T-helper 22 cell (primary cell): Measurements from ENCODE around the gene POU3F1.

Source experiments
- DNase-seq: peaks from one replicate; pipeline ENCODE4 v3.0.0-alpha.2; 2020; ENCODE audit warnings: low read depth

POU3F1 gene

DNA sequence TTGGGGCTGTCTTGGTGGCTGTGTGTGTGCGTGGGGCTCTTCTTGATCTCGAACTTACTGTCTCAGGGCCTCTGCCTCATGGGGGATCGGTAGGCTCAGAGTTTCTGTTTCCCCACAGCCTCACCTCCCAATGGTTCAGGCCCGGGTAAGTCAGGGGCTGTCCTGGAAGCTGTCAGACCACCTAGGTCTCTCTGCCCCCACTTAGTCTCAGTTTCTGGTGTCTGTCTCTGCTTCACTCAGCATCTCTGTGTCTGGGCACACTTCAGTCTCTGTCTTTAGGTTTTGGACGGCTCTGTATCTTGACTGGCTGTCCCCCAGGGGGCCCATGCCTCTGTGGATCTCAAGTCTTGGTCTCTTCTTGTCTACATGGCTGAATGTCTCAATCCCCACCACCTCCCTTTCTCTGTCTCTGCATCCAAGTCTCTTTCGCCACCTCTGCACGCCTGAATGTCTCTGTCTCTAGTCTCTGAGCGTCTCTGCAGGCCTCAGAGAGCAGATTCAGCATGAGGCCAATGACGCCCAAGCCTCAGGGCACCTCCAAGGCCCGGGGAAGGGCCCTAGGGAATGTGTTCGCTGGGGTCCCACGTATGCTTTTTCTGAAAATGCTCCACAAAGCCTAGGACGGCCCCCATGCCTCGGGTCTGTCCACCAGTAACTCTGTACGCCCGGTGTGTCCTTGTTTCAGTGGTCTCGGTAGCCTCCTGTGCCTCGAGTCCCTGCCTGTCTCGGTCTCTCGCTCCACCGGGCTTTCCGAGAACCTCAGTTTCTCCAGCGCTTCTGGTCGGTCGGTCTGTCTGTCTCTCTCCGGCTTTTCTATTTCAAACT lies 42.1 kb downstream of the POU3F1 start:
- DNase-seq, result no peak

DNA sequence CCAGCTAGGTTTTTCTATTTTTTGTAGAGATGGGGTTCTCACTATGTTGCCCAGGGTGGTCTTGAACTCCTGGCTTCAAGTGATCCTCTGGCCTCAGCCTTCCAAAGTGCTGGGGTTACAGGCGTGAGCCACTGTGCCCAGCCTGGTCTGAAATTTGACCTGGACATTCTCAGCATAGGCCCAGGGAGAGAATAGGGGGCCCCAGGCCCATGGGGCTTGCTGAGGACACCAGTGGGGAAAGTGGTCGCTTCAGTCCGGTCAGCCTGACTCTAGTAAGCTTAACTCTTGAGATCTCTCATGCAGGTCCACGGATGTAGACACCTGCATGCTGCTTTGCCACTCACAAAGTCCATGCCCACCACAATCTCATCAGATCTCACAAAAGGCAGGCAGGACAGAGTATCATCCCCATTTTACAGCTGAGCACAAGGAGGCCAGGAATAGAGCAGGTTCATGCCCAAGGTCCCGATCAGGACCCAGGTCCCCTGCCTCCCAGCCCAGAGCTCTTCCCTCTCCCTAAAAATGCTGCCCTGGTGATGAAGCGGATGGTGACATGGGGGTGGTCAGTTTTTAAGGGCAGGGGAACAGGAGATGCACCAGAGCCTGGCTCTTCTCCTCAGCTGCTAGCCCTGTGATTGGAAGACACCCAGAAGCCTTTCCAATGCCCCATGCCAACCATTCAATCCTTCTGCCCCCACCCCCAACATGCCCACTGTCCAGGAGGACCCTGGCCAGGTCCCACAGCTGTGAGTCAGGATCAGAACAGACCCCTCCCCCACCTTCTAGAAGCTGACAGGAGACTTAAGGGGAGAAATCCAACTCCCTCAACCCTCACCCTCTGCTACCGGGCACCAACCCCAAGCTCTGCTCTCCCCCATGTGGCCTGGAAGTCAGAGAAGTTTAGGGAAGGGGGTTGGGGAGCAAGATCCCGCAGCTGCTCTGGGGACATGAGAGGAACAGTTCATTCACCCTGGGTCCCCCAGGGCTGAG lies 43.0 kb downstream of the POU3F1 start:
- no peak for DNase-seq

DNA sequence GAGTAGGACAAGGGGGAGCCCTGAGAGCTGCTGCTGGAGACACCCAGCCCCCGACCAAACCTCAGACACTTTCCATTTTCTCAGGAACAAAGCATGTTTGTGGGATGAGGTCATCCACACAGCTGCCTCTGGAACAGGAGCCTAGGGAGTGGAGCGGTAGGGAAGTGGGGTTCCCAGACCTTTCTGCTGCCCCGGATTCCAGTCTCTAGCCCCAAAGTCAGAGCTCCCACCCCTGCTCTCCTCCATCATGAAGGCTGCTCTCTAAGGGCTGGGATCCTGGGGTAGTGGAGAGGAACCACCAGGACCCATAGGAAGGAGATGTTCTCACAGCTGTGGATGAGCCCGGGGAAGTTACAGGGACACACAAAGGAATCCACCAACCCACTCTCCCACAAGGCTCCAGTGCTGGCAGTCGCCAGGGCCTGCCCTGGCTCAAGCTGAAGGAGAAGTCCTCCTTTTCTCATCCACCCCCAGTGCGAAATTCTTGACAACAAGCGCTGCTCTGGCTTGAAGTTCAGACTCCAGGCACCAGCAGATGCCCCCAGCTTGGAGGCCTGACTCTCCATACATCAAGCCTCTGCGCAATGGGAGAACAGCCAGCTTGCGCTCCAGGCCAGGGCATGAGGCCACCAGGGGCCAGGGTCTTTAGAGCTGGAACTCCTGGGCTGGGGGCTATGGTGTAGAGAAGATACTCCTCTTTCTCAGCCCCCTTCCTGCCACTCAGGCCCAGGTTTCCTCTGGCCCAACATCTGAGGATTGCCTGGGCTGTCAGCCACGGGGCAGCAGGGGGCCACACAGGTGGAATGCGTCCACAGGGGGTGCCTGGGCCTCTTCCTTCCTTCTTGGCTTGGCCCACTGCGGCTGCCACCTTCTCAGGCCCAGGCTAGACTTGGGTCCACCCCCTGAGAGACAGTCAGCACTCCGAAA lies 45.8 kb downstream of the POU3F1 start:
- DNase-seq, result no peak

DNA sequence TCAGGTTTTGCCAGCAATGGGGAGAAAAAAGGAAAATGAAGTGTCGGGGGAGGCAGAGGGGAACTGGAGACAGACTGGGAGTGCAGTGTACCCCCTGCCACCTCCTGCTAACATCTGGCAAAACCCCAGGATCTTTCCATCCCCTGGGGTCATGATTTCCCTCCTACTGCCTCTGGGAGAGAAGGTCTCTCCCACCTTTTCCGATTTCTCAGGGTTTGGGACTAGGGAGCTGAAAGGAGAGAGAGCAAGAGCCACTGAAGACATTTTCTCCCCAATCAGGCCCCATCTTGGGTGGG lies 46.4 kb downstream of the POU3F1 start:
- no peak for DNase-seq

DNA sequence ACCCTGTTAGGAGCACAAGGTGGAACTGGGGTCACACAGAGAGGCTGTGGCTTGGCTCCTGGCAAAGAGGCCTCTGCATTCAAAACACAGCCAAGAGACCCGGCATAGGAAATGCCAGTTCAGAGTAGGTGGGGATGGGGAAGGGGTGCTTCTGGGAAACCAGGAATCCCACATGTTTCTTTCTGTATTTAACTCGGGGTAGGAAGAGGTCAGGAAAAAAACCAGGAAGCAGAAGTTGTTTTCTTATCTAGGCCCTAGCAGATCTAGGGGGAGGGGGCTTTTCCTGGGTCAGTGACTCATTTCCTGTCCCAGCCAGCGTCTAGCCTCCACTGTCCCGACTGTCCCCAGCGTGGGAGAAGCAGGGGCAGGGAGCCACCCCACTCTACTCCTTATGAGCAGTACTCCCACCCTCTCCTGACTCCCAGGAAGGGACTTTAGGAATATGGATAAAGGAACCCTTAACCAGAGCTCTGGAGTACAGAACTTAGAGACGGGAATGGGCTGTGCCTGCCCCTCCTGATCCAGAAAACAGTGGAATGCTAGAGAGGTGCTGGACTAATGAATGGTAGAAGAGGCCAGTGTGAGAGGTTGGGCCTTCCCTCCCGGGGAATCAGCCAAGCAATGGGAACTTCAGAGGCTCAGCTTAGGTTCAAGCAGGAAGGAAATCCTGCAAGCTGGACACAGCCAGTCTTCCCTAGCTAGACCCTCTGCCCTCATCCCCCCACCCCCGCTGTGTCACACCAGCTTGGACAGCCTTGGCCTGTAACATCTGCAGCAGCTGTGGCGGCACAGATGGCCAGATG lies 47.0 kb downstream of the POU3F1 start:
- no peak for DNase-seq

DNA sequence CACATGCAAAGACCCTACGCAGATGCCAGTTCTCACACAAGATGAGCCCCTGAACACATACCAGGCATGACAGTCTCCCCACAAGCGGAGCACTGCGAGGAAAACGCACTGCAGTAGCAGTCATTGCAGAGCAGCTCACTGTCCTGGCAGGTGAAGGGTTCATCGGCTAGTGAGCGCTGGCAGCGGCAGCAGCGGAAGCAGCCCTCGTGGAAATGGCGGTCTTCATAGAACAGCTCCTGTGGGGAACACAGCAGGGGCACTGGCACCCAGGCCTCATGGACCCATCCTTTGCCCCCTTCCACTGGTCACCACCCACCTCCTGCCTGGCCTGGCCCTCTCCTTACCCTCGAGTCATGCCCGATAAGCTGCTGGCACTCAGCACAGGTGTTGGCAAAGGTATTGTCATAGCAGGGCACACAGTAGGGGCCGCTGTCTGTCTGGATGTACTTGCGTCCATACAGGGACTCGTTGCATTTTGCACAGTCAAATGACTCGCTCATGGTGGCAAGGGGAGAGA lies 47.6 kb downstream of the POU3F1 start:
- no peak for DNase-seq

DNA sequence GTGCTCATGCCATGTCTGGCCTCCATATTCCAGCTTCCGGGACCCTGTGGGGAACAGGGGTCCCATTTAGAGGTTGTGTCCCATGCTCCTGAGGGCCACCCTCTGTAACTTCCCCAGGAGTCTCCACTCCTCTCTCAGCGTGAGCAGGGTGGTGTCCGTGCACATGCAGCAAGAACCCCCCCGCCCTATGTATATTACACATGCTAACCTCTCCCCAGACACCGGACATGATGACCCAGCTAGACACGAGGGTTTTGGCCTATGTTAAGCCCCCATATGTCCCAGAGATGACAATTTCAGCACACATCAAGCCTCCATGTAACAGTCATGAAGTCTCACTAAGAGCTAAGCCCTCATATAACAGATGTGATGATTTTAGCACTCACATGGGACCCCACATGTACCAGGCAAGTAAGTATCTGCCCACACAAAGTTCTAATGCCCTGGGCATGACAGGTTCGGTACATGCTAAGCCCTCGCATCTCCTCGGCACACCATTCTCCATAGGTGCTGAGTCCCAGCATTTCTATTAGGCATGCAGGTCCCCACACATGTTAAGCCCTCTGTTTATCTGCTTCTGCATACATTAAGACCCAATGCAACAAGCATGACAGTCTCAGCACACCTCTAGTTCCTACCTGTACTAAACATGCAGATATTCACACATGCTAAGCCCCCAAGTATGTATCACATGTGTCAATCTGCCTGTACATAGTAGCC lies 48.3 kb downstream of the POU3F1 start:
- no peak for DNase-seq

DNA sequence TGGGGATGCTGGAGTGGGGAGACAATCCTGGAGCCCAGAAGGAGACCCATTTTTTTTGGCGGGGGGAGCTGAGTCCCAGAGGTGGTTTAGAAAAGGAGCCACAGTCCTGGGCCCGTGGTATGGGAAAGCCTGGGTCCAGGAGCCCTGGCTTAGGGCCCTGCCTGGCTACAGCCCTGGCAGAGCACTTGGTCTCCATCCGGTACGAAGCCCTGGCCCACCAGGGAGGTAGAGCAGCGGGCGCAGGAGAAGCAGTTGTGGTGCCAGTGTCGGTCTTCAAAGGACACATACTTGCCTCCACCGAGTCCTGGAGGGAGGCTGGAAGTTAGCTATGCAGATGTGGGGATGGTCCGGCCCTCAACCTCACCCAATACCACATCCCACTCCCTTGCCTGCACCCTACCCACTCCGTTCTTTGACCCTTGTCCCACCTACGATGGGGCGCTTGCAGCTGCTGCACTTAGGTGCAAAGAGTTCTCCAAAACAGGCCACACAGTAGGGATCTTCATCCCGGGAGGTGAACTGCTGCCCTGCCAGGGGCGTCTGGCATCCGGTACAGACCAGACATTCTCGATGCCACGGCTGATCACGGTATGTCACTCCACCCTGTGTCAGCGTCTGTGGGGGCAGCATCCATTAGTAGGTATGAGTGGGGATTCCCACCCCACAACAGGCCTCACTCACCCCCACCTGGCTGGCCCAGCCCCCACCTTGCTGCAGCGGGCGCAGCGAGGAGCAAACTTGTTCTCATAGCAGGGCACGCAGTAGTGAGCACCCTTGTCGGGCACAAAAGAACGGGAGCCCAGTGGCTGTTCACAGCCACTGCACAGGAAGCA lies 49.1 kb downstream of the POU3F1 start:
- no peak for DNase-seq

DNA sequence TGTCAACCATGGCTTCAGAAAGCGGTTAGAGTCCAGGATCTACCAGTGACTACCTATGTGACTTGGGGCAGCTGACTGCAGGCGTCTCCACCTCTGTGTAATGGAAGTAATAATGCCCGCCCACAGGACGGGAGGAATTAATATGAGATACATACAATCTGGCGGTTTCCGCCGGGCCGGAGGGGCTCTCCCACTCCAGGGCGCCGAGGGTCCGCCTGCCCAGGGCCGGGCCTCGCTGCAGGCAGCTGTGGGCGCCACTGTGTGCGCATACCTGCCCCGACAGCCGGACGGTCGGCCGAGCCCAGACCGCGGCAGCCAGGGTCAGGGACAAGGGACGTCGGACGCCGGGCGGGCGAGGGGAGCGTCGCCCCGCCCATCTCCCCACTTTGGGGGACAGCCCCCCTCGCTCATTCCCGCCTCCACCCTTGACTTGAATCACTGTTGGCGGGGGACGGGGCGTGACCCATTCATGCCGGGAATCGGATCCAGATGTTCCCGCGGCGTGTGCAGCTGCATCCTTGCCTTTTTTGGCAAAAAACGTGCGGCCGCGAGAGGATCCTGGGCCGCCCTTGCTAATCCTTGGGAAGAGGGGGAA lies 50.7 kb downstream of the POU3F1 start:
- DNase-seq, result no peak

DNA sequence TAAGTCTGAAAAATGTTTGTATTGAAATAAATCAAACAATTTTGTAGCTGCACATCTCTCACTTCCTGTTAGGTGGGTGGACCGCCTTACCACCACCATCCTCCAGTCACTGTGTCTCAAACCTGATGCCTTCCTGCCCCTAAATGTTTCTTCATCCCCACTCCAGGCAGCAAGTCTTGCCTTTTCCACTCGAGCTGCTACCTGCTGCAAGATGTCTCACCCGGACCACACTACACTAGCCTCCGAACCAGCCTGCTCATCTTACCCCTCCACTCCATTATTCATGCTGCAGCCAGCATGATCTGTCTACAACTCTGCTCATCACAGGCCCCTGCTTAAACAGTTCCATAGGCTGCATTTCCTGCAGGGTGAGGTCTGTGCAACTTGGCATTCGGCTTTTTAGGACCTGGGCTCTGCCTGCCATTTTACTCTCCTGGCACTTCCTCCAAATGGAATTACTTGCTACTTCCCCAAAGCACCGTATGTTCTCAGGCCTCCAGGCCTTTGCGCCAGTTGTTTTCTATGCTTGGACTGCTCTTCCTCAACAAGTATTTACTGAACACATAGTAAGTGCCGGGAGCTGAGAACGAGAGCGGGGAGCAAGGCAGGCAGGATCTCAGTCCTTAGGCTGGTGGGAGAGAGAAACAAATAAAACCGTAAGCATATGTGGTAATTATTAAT lies 51.6 kb downstream of the POU3F1 start:
- DNase-seq, result no peak
